Measurements from ENCODE around the gene CNPY1. TPM values are rescaled to one million over a fixed set of nuclear protein-coding genes. Genes with fewer than 3 reads are reported as not detected.
A peak's percentile ranks its signal among the peaks of the same experiment; 100 is the strongest.

Gene CNPY1
- total RNA-seq, 1 donor from 2014 or later = not detected

DNA sequence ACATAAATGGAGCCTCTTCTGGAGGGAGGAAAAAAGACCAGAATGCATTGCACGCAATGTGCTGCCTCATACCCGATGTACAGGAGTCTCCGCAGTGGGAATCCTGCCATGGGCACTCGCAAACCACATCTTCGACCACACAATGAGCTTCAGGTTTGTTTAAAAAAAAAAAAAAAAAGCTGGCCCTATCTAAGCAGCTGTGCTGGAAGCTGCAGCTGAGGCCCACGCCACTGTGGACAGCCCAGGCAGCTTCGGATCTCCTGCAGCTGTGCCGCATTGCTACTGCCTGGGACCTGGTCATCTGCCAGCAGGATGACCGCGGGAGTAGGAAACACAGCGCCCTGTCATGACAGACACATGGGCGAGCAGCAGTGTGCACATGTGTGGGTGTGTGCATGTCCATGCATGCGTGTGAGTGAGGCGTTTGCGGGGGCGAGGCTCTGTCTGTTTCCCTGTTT is 62.5 kb downstream of the CNPY1 start:
- Histone ChIP-seq H3K36me3 (no peaks in the 10 kb centered on the region), H3K4me3 (no peak overlapping the region), H3K4me1 (peaks cover 5% of the 10 kb centered on the region), H3K9me3 (replicated peaks) (no peaks in the 10 kb centered on the region), H3K27me3 (ENCODE audit: low read depth) (peaks cover 96% of the 10 kb centered on the region), H3K27ac (replicated peaks) (no peak overlapping the region)
- intact Hi-C loops (cut with micrococcal nuclease) = no loop called here
- peak; percentile 35 for DNase-seq
- TF ChIP-seq, protein P1, sequence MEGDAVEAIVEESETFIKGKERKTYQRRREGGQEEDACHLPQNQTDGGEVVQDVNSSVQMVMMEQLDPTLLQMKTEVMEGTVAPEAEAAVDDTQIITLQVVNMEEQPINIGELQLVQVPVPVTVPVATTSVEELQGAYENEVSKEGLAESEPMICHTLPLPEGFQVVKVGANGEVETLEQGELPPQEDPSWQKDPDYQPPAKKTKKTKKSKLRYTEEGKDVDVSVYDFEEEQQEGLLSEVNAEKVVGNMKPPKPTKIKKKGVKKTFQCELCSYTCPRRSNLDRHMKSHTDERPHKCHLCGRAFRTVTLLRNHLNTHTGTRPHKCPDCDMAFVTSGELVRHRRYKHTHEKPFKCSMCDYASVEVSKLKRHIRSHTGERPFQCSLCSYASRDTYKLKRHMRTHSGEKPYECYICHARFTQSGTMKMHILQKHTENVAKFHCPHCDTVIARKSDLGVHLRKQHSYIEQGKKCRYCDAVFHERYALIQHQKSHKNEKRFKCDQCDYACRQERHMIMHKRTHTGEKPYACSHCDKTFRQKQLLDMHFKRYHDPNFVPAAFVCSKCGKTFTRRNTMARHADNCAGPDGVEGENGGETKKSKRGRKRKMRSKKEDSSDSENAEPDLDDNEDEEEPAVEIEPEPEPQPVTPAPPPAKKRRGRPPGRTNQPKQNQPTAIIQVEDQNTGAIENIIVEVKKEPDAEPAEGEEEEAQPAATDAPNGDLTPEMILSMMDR (IDR thresholded peaks at IDR 0.05; ENCODE audit: borderline replicate concordance) = no peak

DNA sequence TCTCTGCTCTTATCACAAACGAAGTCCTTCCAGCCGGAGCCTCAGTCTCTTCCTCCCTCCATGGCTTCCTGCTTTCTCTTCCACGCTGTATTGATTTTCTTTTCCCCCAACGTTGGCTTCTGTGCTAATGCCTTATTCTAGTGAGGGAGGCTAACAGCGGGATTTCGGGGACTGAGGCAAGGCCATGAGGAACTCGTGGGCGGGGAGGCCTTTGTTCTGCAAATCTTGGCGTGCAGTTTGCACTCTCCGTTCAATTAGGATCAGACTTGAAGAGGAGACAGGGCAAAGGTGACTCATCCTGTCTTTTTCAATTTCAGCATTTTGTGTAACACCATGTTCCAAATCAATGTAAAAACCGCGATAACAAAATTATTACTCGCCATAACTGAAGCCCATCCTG is 63.1 kb downstream of the CNPY1 start:
- DNase-seq = no peak
- Histone ChIP-seq H3K36me3 (no peaks in the 10 kb centered on the region), H3K27me3 (ENCODE audit: low read depth) (peaks cover 96% of the 10 kb centered on the region), H3K9me3 (replicated peaks) (no peaks in the 10 kb centered on the region), H3K27ac (replicated peaks) (peak overlapping the region; percentile 48), H3K4me1 (peaks cover 5% of the 10 kb centered on the region), H3K4me3 (no peak overlapping the region)
- intact Hi-C loops (cut with micrococcal nuclease) = no loop called here
- TF ChIP-seq, protein P1 (IDR thresholded peaks at IDR 0.05; ENCODE audit: borderline replicate concordance) = no peak

DNA sequence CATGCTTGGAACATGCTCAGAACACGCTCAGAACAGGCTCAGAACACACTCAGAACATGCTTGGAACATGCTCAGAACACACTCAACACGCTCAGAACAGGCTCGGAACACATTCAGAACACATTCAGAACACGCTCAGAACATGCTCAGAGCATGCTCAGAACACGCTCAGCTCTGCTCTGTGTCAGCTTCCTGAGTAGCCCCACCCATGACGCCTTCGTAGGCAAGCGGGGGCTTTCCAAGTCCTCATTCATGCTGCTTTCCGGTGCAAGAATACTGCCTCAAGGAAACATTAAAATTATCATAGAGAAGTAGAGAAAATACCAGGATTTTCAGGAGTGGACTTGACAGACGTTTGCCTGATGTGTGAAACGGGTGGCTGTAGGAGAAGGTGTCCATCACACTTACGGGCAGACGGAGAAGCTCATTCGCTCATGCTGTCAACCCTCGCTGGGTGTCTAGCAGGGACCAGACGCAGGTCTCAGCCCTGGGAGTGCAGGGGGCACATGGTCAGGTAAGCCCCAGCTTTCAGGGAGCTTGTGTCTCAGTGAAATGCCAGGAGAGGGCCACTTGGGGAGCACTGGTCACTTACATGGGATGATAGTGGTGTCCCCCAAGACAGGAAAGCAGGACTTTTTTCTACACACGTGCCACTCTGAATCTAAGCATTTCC is 63.7 kb downstream of the CNPY1 start:
- Histone ChIP-seq H3K4me3 (peak overlapping the region; percentile 21), H3K9me3 (replicated peaks) (no peaks in the 10 kb centered on the region), H3K4me1 (peaks cover 5% of the 10 kb centered on the region), H3K36me3 (no peaks in the 10 kb centered on the region), H3K27ac (replicated peaks) (peak overlapping the region; percentile 48), H3K27me3 (ENCODE audit: low read depth) (peaks cover 96% of the 10 kb centered on the region)
- no peak for DNase-seq
- TF ChIP-seq, protein P1 (IDR thresholded peaks at IDR 0.05; ENCODE audit: borderline replicate concordance) = no peak
- intact Hi-C loops (cut with micrococcal nuclease) = no loop called here

DNA sequence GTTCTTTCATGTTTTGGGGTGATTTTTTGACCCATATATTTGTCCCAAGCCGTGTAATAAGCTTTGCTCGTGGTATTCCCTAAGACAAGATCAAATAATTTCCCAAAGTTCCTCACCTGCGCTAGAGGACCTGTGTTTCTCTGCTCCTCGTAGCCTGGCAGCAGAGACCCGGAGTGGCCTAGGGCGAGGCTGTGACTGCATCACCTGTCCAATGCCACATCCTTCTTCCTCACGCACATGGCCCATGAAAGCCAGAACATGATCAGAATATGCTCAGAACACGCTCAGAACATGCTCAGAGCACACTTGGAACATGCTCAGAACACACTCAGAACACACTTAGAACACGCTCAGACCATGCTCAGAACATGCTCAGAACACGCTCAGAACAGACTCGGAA is 64.6 kb downstream of the CNPY1 start:
- intact Hi-C loops (cut with micrococcal nuclease) = no loop called here
- TF ChIP-seq, protein P1 (IDR thresholded peaks at IDR 0.05; ENCODE audit: borderline replicate concordance) = no peak
- no peak overlapping the region for H3K4me3 ChIP-seq
- no peak for DNase-seq
- no peak overlapping the region for H3K27ac ChIP-seq (replicated peaks)
- H3K4me1 ChIP-seq = peaks cover 5% of the 10 kb centered on the region
- no peaks in the 10 kb centered on the region for H3K9me3 ChIP-seq (replicated peaks)
- H3K36me3 ChIP-seq = no peaks in the 10 kb centered on the region
- H3K27me3 ChIP-seq (ENCODE audit: low read depth) = peaks cover 96% of the 10 kb centered on the region

DNA sequence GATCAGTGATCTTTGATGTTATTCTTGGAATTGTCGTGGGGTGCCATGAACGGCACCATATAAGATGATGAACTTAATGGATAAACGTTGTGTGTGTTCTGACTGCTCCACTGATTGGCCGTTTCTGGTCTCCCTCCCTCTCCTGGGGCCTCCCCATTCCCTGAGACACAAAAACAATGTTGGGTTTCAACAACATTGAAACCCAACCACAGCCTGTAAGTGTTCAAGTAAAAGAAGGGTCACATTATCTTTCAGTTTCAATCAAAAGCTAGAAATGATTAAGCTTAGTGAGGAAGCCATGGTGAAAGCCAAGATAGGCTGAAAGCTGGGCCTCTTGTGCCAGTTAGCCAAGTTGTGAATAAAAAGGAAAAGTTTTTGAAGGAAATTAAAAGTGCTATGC is 68.9 kb downstream of the CNPY1 start:
- Histone ChIP-seq H3K9me3 (replicated peaks) (peaks cover 4% of the 10 kb centered on the region), H3K36me3 (no peaks in the 10 kb centered on the region)
- intact Hi-C loops (cut with micrococcal nuclease) = no loop called here

More for the DNA sequence above, 68.9 kb downstream of the CNPY1 start:
- H3K4me3 ChIP-seq = no peak overlapping the region
- H3K4me1 ChIP-seq = peaks cover 6% of the 10 kb centered on the region
- DNase-seq = no peak
- TF ChIP-seq, protein P1 (IDR thresholded peaks at IDR 0.05; ENCODE audit: borderline replicate concordance) = no peak
- no peak overlapping the region for H3K27ac ChIP-seq (replicated peaks)
- peaks cover 100% of the 10 kb centered on the region for H3K27me3 ChIP-seq (ENCODE audit: low read depth)

Data from left ventricle myocardium inferior (tissue), 1 donor.